Transverse colon (tissue), 4 donors: Measurements from ENCODE around the gene SERGEF. TPM values are rescaled to one million over a fixed set of nuclear protein-coding genes. Genes with fewer than 3 reads are reported as not detected.

ENCODE experiments used
- DNase-seq: peaks from one replicate; pipeline ENCODE4 v3.0.0-alpha.2; 2019
- H3K27ac ChIP-seq, 4 donors: fragments of 200-600 bp; sonication (generic); 2 replicates each; pipeline ENCODE4 v1.5.1; 2016 to 2018; ENCODE audit warnings: inconsistent platforms in 4 of 4
- H3K27me3 ChIP-seq: fragments of 200-600 bp; sonication (generic); 2 replicates; pipeline ENCODE4 v1.5.1; 2017; ENCODE audit warnings: inconsistent platforms
- H3K36me3 ChIP-seq, 4 donors: fragments of 200-600 bp; sonication (generic); 2 replicates each; pipeline ENCODE4 v1.5.1; 2017 to 2019; ENCODE audit warnings: inconsistent platforms in 4 of 4
- H3K4me1 ChIP-seq, 4 donors: fragments of 200-600 bp; sonication (generic); 2 replicates each; pipeline ENCODE4 v1.5.1; 2017 to 2020; ENCODE audit warnings: inconsistent platforms in 4 of 4
- H3K4me3 ChIP-seq, 4 donors: fragments of 200-600 bp; sonication (generic); 1 replicate in 1 of 4; 2 replicates in 3 of 4; pipeline versions ENCODE4 v1.5.1 to v1.6.1; 2017 to 2019; ENCODE audit warnings: inconsistent platforms in 4 of 4
- H3K9me3 ChIP-seq, 2 donors: fragments of 200-600 bp; sonication (generic); 2 replicates each; pipeline ENCODE4 v1.5.1; 2017 to 2019; ENCODE audit warnings: inconsistent platforms in 2 of 2
- CTCF ChIP-seq, 5 experiments: fragments of 200-600 bp in 3 of 5; fragments of 450-650 bp in 2 of 5; sonication (generic) in 3 of 5; IDR thresholded peaks; 1 replicate in 2 of 5; 2 replicates in 3 of 5; pipeline ENCODE4 v1.5.1; 2016 to 2017; ENCODE audit warnings: antibody characterized with exemption in 5 of 5, inconsistent platforms in 3 of 5, mild to moderate bottlenecking in 2 of 5, moderate library complexity in 1 of 5
- EP300 ChIP-seq: sonication (generic); formaldehyde crosslinking; IDR thresholded peaks from one replicate; pipeline ENCODE4 v1.6.1; 2017; ENCODE audit warnings: antibody characterized with exemption, low read depth
- POLR2A ChIP-seq: fragments of 450-650 bp; IDR thresholded peaks from one replicate; pipeline ENCODE4 v1.6.1; 2016; ENCODE audit warnings: antibody characterized with exemption, mild to moderate bottlenecking, moderate library complexity
- POLR2AphosphoS5 ChIP-seq, 3 donors: sonication (generic); formaldehyde crosslinking; IDR thresholded peaks; one replicate each; pipeline ENCODE4 v1.6.1; 2016; ENCODE audit warnings: antibody characterized with exemption in 3 of 3
- WGBS, 2 donors: methylation state at CpG; one replicate each; pipeline ENCODE4 v1.1.5; 2018; ENCODE audit warnings: low coverage in 1 of 2; 5-methylcytosine and 5-hydroxymethylcytosine counted together
- in situ Hi-C, 4 donors: fragments of 200-750 bp; cut with MboI; loops; one replicate each; pipeline versions ENCODE4 v1.15.0 to v1.15.1; 2017; ENCODE audit warnings: low sequenced_read_pairs in 3 of 4, low pct_ligation_motif_present in 1 of 4, low pct_unique_long_range_greater_than_20kb in 1 of 4
- intact Hi-C: fragments of 100-400 bp; cut with DNase I; formaldehyde crosslinking; loops from one replicate; pipeline ENCODE4 v1.15.1; 2023; ENCODE audit warnings: low total_unique reads
- total RNA-seq, 4 donors: library from RNA; depleted of rRNA; stranded (reverse); fragments of >200 nt; gene quantifications; one replicate each; pipeline ENCODE4 v1.1.0, GENCODE V29; 2016

Gene SERGEF
- total RNA-seq, 4 donors from 2014 or later: 11.6 to 28.9 (median 19.1) TPM

DNA sequence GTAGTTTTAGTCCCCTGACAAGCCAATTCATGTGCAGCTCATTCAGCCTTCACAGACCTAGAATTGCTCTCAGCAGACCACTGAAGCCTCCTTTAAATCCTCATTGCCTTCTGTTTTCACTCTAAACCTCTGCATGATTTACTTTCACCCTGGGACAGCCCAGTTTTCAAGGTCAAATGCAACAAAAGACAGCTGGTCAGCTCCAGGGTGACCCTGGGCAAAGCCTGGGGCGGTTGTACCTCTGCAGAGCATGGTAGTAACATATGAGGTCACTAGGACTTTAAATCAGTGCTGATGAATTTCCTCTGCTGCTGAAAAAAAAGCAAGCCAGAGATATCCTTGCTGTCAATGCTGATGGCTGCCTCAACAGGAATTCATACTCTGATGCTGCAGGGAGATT is 62.2 kb downstream of the SERGEF start:
- TF ChIP-seq POLR2AphosphoS5 (IDR thresholded peaks at IDR 0.05) (no peak), POLR2A (no peak), CTCF (IDR thresholded peaks at IDR 0.05) (no peak)

GRCh38 chr11:17948296-17948695 is 64.6 kb downstream of the SERGEF start:
- no peak overlapping the region for H3K27ac ChIP-seq
- no peak for DNase-seq
- 91 to 93% methylated on average over 6 of the region's 6 CpGs for WGBS, 2 donors
- no peaks in the 10 kb centered on the region for H3K9me3 ChIP-seq
- no peaks in the 10 kb centered on the region for H3K36me3 ChIP-seq
- no peaks in the 10 kb centered on the region for H3K4me1 ChIP-seq
- no peaks in the 10 kb centered on the region for H3K27me3 ChIP-seq
- in situ Hi-C loops (no loop called here), intact Hi-C loops (no loop called here)
- no peak overlapping the region for H3K4me3 ChIP-seq
- TF ChIP-seq CTCF (IDR thresholded peaks at IDR 0.05): no peak
- no peak for TF ChIP-seq POLR2A
- TF ChIP-seq POLR2AphosphoS5 (IDR thresholded peaks at IDR 0.05): no peak
- no peak for TF ChIP-seq EP300

More for the DNA sequence above, 62.2 kb downstream of the SERGEF start:
- Histone ChIP-seq H3K4me1 (no peaks in the 10 kb centered on the region), H3K36me3 (no peaks in the 10 kb centered on the region), H3K27me3 (no peaks in the 10 kb centered on the region), H3K27ac (no peak overlapping the region), H3K4me3 (no peak overlapping the region), H3K9me3 (no peaks in the 10 kb centered on the region)
- DNase-seq: no peak
- in situ Hi-C loops: no loop called here
- WGBS, 2 donors: 95% methylated on average over 1 of the region's 1 CpG; no CpG with 5 or more reads in 1 of the 2 donors
- intact Hi-C loops: no loop called here

DNA sequence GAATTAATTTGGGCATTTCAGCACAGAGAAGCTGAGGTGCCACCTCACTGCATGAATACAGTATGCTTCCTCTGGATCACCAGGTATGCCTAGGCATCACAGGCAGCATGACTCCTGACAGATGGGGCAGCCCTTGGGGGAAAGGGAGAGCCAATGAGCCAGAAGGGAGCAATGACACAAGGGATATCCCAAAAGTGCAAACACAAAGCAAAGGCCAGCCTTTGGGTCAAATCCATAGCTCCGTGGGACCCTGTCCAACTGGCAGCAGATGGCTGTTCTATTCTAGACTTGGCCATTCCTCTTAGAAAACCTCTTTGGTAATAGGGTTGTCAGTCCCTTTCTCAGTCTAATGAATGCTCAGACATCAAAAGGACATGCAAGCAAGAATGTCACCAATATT is 73.3 kb downstream of the SERGEF start:
- Histone ChIP-seq H3K4me1 (no peaks in the 10 kb centered on the region), H3K27ac (no peak overlapping the region), H3K9me3 (no peaks in the 10 kb centered on the region), H3K36me3 (peaks cover 0 to 8% (median 0%) of the 10 kb centered on the region in 4 donors), H3K4me3 (no peak overlapping the region), H3K27me3 (no peaks in the 10 kb centered on the region)
- no peak for TF ChIP-seq POLR2A
- no peak for TF ChIP-seq CTCF (IDR thresholded peaks at IDR 0.05)
- no peak for TF ChIP-seq POLR2AphosphoS5 (IDR thresholded peaks at IDR 0.05)
- no peak for TF ChIP-seq EP300
- WGBS, 2 donors: 95% methylated on average over 1 of the region's 1 CpG; no CpG with 5 or more reads in 1 of the 2 donors
- in situ Hi-C loops: no loop called here
- no peak for DNase-seq
- intact Hi-C loops: no loop called here

GRCh38 chr11:17936790-17937189 is 76.1 kb downstream of the SERGEF start:
- WGBS, 2 donors: 86 to 96% methylated on average over 1 of the region's 1 CpG
- in situ Hi-C loops: no loop called here
- no peaks in the 10 kb centered on the region for H3K4me1 ChIP-seq
- no peaks in the 10 kb centered on the region for H3K27me3 ChIP-seq
- peaks cover 0 to 3% (median 0%) of the 10 kb centered on the region in 4 donors for H3K36me3 ChIP-seq
- no peak for TF ChIP-seq POLR2AphosphoS5 (IDR thresholded peaks at IDR 0.05)
- TF ChIP-seq EP300: no peak
- no peak for TF ChIP-seq POLR2A
- TF ChIP-seq CTCF (IDR thresholded peaks at IDR 0.05): no peak
- intact Hi-C loops: no loop called here
- no peak for DNase-seq
- H3K9me3 ChIP-seq: no peaks in the 10 kb centered on the region
- no peak overlapping the region for H3K4me3 ChIP-seq
- H3K27ac ChIP-seq: no peak overlapping the region
